Activated CD4-positive, alpha-beta T cell treated with anti-CD3 and anti-CD28 coated beads for 36 hours (primary cell): ENCODE data around the gene VWA5B1. TPM values are rescaled to one million over a fixed set of nuclear protein-coding genes. Genes with fewer than 3 reads are reported as not detected.
"Not testable (repeated sequence)": the region's sequence is repeated elsewhere in the genome, so short reads cannot be mapped to it uniquely, and the experiment has no call there.

ENCODE experiments used
- ATAC-seq: fragments of 200-7000 bp; cut with Tn5 transposase; one replicate; pipeline ENCODE4 v1.10.0; 2021; ENCODE audit warnings: mild to moderate bottlenecking, moderate library complexity
- CTCF ChIA-PET: fragments of 350-600 bp; sonication (Branson Sonifier 250); formaldehyde crosslinking; loops from one replicate; lab custom pipeline; 2021; ENCODE audit warnings: antibody characterized with exemption; lab: Charles Lee
- POLR2A ChIA-PET: fragments of 350-600 bp; sonication (Branson Sonifier 250); formaldehyde crosslinking; loops from one replicate; lab custom pipeline; 2021; ENCODE audit warnings: antibody characterized with exemption, inconsistent platforms; lab: Charles Lee
- DNase-seq: peaks from one replicate; pipeline ENCODE4 v3.0.0-alpha.2; 2020
- H3K27ac Mint-ChIP-seq: one replicate; pipeline ENCODE4 v1.8.0; 2021; ENCODE audit warnings: mixed read lengths
- H3K27me3 Mint-ChIP-seq: one replicate; pipeline ENCODE4 v1.8.0; 2021; ENCODE audit warnings: mixed read lengths
- H3K36me3 Mint-ChIP-seq: one replicate; pipeline ENCODE4 v1.8.0; 2021; ENCODE audit warnings: low read depth, mixed read lengths
- H3K4me1 Mint-ChIP-seq: one replicate; pipeline ENCODE4 v1.8.0; 2021; ENCODE audit warnings: mixed read lengths
- H3K4me3 Mint-ChIP-seq: one replicate; pipeline ENCODE4 v1.8.0; 2021; ENCODE audit warnings: mild to moderate bottlenecking, moderate library complexity, mixed read lengths
- H3K9me3 Mint-ChIP-seq: one replicate; pipeline ENCODE4 v1.8.0; 2021; ENCODE audit warnings: low read depth, mixed read lengths
- intact Hi-C, 2 experiments: fragments of 100-400 bp; cut with DNase I in 1 of 2; cut with micrococcal nuclease in 1 of 2; formaldehyde crosslinking; loops; one replicate each; pipeline versions ENCODE4 v1.14.2 to v1.15.1; 2022 to 2024; cut with DNase I, micrococcal nuclease
- total RNA-seq, 2 experiments: library from RNA; stranded (reverse); gene quantifications; one replicate each; pipeline ENCODE4 v1.2.3, GENCODE V29; 2021

VWA5B1 gene
- total RNA-seq, 2 experiments from 2014 or later = not detected

- Mint-ChIP-seq H3K27me3 (peaks cover 11% of the 10 kb centered on the region), H3K4me1 (no peaks in the 10 kb centered on the region), H3K36me3 (no peaks in the 10 kb centered on the region), H3K4me3 (no peak overlapping the region), H3K27ac (no peak overlapping the region), H3K9me3 (no peaks in the 10 kb centered on the region)
- ChIA-PET CTCF (no interaction called here), POLR2A (no interaction called here)
- DNase-seq (no peak), ATAC-seq (no peak)
- intact Hi-C loops = no loop called here
Measured at GRCh38 chr1:20265250-20265649, 25.4 kb upstream of the VWA5B1 start.

GRCh38 chr1:20266141-20266540 is 24.5 kb upstream of the VWA5B1 start:
- POLR2A ChIA-PET = no interaction called here
- CTCF ChIA-PET = no interaction called here
- H3K4me1 Mint-ChIP-seq = no peaks in the 10 kb centered on the region
- peaks cover 5% of the 10 kb centered on the region for H3K9me3 Mint-ChIP-seq
- H3K36me3 Mint-ChIP-seq = no peaks in the 10 kb centered on the region
- DNase-seq (no peak), ATAC-seq (no peak)
- H3K4me3 Mint-ChIP-seq = no peak overlapping the region
- H3K27ac Mint-ChIP-seq = no peak overlapping the region
- intact Hi-C loops = no loop called here
- H3K27me3 Mint-ChIP-seq = peaks cover 19% of the 10 kb centered on the region

- Mint-ChIP-seq H3K27ac (no peak overlapping the region), H3K27me3 (peaks cover 20% of the 10 kb centered on the region), H3K36me3 (no peaks in the 10 kb centered on the region), H3K4me3 (no peak overlapping the region), H3K9me3 (peaks cover 5% of the 10 kb centered on the region), H3K4me1 (no peaks in the 10 kb centered on the region)
- intact Hi-C loops = no loop called here
- ATAC-seq (no peak), DNase-seq (no peak)
- ChIA-PET CTCF (no interaction called here), POLR2A (no interaction called here)
Measured at GRCh38 chr1:20266642-20267041, 24.0 kb upstream of the VWA5B1 start.

GRCh38 chr1:20271498-20272400 is 18.9 kb upstream of the VWA5B1 start:
- no peak for ATAC-seq
- POLR2A ChIA-PET = no interaction called here

GRCh38 chr1:20273716-20274115 is 17.0 kb upstream of the VWA5B1 start:
- H3K9me3 Mint-ChIP-seq, DNase-seq, H3K4me1 Mint-ChIP-seq, CTCF ChIA-PET, POLR2A ChIA-PET, H3K36me3 Mint-ChIP-seq, H3K4me3 Mint-ChIP-seq, intact Hi-C loops, ATAC-seq, H3K27ac Mint-ChIP-seq: not testable (repeated sequence)
- peaks cover 24% of the 10 kb centered on the region for H3K27me3 Mint-ChIP-seq

More at GRCh38 chr1:20271498-20272400, 18.9 kb upstream of the VWA5B1 start:
- intact Hi-C loops = no loop called here
- CTCF ChIA-PET = interaction anchor here (0.8 kb wide), 1 partner anchor 42 kb away, joined by 3 read pairs; no protein-coding TSS in a partner anchor
- Mint-ChIP-seq H3K4me3 (no peak overlapping the region), H3K27ac (peak overlapping the region; percentile 37), H3K36me3 (no peaks in the 10 kb centered on the region), H3K27me3 (peaks cover 28% of the 10 kb centered on the region), H3K4me1 (no peaks in the 10 kb centered on the region), H3K9me3 (peaks cover 5% of the 10 kb centered on the region)
- DNase-seq = no peak

- Mint-ChIP-seq H3K4me3 (no peak overlapping the region), H3K27ac (no peak overlapping the region), H3K4me1 (no peaks in the 10 kb centered on the region), H3K9me3 (peaks cover 4% of the 10 kb centered on the region), H3K27me3 (peaks cover 19% of the 10 kb centered on the region), H3K36me3 (no peaks in the 10 kb centered on the region)
- CTCF ChIA-PET = interaction anchor here (0.6 kb wide), 1 partner anchor 12 kb away, joined by 3 read pairs; no protein-coding TSS in a partner anchor
- intact Hi-C loops = no loop called here
- ATAC-seq (no peak), DNase-seq (no peak)
- POLR2A ChIA-PET = no interaction called here
Measured at GRCh38 chr1:20275319-20275925, 15.3 kb upstream of the VWA5B1 start.

GRCh38 chr1:20276485-20277159 is 14.1 kb upstream of the VWA5B1 start:
- intact Hi-C loops = no loop called here
- Mint-ChIP-seq H3K9me3 (no peaks in the 10 kb centered on the region), H3K36me3 (no peaks in the 10 kb centered on the region), H3K27ac (no peak overlapping the region), H3K4me1 (no peaks in the 10 kb centered on the region), H3K27me3 (peaks cover 16% of the 10 kb centered on the region), H3K4me3 (no peak overlapping the region)
- no peak for DNase-seq
- no peak for ATAC-seq
- ChIA-PET POLR2A (no interaction called here), CTCF (no interaction called here)

- H3K27me3 Mint-ChIP-seq = peaks cover 21% of the 10 kb centered on the region
- no peak overlapping the region for H3K4me3 Mint-ChIP-seq
- intact Hi-C loops = no loop called here
- no peak for DNase-seq
- POLR2A ChIA-PET = no interaction called here
- no peaks in the 10 kb centered on the region for H3K36me3 Mint-ChIP-seq
- ATAC-seq = no peak
- H3K27ac Mint-ChIP-seq = no peak overlapping the region
- CTCF ChIA-PET = interaction anchor here (0.6 kb wide), 1 partner anchor 114 kb away, joined by 4 read pairs; no protein-coding TSS in a partner anchor
- no peaks in the 10 kb centered on the region for H3K4me1 Mint-ChIP-seq
- no peaks in the 10 kb centered on the region for H3K9me3 Mint-ChIP-seq
Measured at GRCh38 chr1:20278692-20279130, 12.0 kb upstream of the VWA5B1 start.

- H3K27me3 Mint-ChIP-seq = peaks cover 21% of the 10 kb centered on the region
- H3K27ac Mint-ChIP-seq = no peak overlapping the region
- no peak overlapping the region for H3K4me3 Mint-ChIP-seq
- intact Hi-C loops = no loop called here
- ChIA-PET POLR2A (no interaction called here), CTCF (interaction anchor here (0.6 kb wide), 1 partner anchor 115 kb away, joined by 4 read pairs; no protein-coding TSS in a partner anchor)
- H3K9me3 Mint-ChIP-seq = no peaks in the 10 kb centered on the region
- no peaks in the 10 kb centered on the region for H3K4me1 Mint-ChIP-seq
- ATAC-seq = no peak
- no peak for DNase-seq
- H3K36me3 Mint-ChIP-seq = no peaks in the 10 kb centered on the region
Measured at GRCh38 chr1:20279509-20279908, 11.2 kb upstream of the VWA5B1 start.

- intact Hi-C loops = no loop called here
- ChIA-PET CTCF (interaction anchor here (0.6 kb wide), 1 partner anchor 41 kb away, joined by 3 read pairs; no protein-coding TSS in a partner anchor), POLR2A (no interaction called here)
- Mint-ChIP-seq H3K27me3 (peaks cover 26% of the 10 kb centered on the region), H3K36me3 (no peaks in the 10 kb centered on the region), H3K9me3 (peaks cover 1% of the 10 kb centered on the region), H3K4me3 (no peak overlapping the region), H3K4me1 (no peaks in the 10 kb centered on the region), H3K27ac (no peak overlapping the region)
- no peak for ATAC-seq
- no peak for DNase-seq
Measured at GRCh38 chr1:20280341-20280740, 10.3 kb upstream of the VWA5B1 start.

GRCh38 chr1:20280906-20281305 is 9.8 kb upstream of the VWA5B1 start:
- Mint-ChIP-seq H3K4me1 (no peaks in the 10 kb centered on the region), H3K9me3 (peaks cover 4% of the 10 kb centered on the region), H3K27ac (no peak overlapping the region), H3K36me3 (no peaks in the 10 kb centered on the region), H3K27me3 (peaks cover 27% of the 10 kb centered on the region), H3K4me3 (no peak overlapping the region)
- intact Hi-C loops = no loop called here
- no peak for ATAC-seq
- DNase-seq = no peak
- ChIA-PET CTCF (interaction anchor here (0.6 to 0.8 kb wide), 2 partner anchors 14 to 40 kb away, joined by 3 read pairs; no protein-coding TSS in a partner anchor), POLR2A (no interaction called here)
